ENCODE measurements around the gene RNF26.

RNF26 gene

GRCh38 chr11:119316016-119316728 is 18.2 kb upstream of the RNF26 start:
- peak in 1 of 3 donors; percentile 35 for DNase-seq

GRCh38 chr11:119316729-119317591 is 17.4 kb upstream of the RNF26 start, which contains the start of gene MCAM:
Gene MCAM (minus strand): TSS chr11:119317130. CDS start chr11:119317101, 29 bp downstream.
- peak in 2 of 3 donors; percentile 39 to 59 for DNase-seq

DNA sequence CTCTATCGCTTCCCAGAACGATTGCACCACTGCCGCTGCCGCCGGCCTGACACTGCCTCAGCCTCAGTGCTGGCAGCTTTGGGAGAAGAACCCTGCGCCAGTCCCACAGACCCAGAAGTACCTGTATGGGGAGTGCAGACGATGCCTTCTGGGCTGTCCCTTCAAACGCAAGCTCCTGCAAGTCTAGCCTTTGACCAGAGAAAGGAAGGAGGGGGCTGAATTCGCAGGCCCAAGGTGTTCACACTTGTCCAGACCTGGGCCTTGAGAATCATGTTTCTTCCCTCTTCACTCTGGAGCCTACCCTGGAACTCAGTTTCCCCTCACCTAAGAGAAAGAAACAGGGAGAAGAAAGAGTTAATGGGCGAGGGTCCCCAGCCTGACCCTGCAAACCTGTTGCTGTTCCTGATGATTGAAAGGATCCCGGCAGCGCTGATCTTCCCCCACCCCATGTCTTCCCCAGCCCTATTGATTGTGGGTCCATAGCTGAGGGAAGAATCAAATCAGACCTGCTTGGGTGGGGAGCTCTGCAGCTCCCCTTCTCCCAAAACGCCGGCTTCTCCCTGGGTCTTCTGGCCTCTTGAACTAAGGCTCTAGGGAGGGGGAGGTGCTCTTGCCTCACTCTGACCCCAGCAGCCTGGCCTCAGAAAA is 16.6 kb upstream of the RNF26 start:
- peak in 1 of 3 donors; percentile 29 for DNase-seq

DNA sequence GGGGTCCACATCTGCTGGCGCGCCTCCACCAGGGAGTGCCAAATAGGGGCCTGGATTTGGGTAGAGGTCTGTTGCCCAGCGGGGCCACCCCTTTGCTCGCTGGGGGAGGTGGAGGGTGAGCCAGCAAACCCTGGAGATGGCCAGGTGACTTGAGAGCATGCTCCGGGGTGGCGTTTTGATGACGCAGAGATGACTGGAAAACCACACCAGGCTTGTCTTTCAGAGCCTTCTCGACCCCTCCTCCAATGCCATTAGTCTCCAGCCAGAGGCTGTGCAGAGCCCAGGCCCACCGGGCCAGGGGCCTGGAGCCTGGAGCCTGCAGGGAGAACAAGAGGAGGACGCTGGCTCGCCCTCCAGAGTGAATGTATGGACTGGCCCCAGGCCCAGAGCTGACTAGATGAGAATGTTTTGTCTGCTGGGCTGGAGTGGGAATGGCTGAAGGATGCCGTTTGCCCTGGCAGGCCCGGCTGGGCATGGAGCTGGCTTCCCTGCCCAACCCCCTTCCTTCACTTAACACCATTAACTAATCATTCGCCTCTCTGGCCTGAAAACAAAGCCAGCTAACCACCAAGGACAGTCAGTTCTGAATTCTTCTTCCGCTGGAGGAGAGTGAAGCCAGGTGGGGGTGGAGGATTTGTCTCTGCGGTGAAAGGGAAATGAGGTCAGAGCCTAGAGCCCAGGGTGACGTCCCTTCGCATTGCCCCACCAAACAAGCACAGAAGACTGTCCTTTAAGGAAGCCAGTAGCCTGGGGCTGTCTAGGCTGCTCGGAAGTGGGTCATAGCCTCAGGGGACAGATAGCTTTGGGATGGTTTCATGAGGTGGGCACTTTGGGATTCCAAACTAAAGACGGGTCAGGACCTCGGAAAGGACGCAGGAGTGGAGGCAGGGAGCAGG is 15.8 kb upstream of the RNF26 start:
- peak; percentile 41 to 53 (median 46) for DNase-seq

DNA sequence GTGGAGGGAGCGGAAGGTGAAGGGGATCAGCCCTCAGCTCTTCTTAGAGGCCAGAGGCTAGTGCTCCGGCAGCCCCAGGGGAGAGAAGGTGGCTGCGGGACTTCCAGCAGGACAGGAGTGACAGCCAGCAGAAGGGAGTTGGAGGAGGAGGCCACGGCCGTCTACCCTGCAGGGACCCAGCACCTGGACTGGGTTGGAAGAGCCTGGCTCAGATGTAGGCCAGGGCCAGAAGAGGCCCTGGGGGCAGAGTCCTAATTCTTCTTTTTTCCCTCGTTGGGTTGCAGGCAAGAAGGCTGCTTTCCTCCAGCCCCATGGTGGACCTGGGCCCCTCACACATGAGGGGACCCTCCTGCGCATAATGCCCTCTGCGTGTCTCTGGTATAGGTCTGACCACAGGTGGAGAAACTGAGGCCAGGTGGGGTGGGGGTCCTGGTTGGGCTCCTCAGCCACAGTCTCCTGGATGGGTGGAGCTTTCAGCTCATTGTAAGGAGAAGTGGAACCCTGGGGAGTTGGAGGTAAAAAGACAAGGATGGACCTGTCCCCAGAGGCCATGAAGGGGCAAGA is 15.1 kb upstream of the RNF26 start:
- DNase-seq, result no peak

- no peak for DNase-seq
These were observed 14.6 kb upstream of the RNF26 start for GRCh38 chr11:119319700-119320239.

GRCh38 chr11:119320240-119320775 is 14.0 kb upstream of the RNF26 start:
- no peak for DNase-seq

DNA sequence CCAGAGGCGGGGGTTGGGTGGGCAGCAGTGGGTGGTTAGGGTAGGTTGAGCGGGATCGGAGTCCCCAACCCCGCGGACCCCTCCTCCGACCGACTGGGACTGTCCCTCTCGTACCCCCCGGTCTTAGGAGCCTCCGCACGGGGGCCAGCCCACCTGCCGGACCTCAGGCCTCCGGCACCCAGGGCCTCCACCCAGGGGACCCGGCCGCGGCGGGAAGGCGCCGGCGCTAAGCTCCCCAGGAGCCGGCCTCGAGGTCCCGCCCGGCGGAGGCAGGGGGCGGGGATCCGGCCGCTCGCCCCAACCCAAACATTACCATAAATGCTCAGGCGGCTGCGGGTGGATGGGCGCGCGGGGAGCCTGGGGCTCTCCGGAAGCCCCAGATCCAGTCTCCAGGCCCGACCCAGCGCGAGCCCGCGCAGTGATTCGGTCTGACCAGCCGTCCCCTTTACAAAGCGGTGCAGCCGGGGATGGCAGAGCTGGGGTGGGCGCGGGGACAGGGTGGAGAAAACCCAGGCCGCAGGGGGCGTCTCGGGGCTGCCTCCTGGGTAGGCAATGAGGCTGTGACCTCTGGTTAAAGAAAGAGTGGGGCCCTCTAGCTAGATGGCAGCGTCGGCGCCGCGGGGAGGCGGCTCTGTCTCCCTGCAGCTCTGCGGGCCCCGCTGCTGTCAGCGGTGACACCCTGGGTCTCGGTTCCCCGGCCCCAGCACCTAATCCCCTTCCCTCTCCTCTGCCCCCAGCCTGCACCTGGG is 13.4 kb upstream of the RNF26 start:
- DNase-seq, result peak in 2 of 3 donors; percentile 27 to 51

- DNase-seq, result no peak
These were observed 12.0 kb upstream of the RNF26 start for GRCh38 chr11:119322360-119322739.

GRCh38 chr11:119322921-119323531 is 11.3 kb upstream of the RNF26 start:
- no peak for DNase-seq

- peak; percentile 73 to 88 (median 87) for DNase-seq
These were observed 10.7 kb upstream of the RNF26 start for GRCh38 chr11:119323532-119324033.

GRCh38 chr11:119324189-119324588 is 10.1 kb upstream of the RNF26 start:
- DNase-seq, result no peak

DNA sequence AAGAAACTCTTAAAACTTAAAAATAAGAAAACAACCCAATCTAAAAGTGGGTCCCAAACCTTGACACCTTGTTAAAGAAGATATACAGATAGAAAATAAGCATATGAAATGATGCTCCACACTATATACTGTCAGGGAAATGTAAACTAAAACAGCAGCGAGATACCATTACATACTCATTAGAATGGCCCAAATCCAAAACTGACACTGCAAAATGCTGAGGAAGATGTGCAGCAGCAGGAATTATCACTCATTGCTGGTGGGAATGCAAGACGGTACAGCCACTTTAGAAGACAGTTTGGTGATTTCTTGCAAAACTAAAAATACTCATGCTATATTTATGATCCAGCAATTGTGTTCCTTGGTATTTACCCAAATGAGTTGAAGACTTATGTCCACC is 5.0 kb upstream of the RNF26 start:
- DNase-seq, result no peak

DNA sequence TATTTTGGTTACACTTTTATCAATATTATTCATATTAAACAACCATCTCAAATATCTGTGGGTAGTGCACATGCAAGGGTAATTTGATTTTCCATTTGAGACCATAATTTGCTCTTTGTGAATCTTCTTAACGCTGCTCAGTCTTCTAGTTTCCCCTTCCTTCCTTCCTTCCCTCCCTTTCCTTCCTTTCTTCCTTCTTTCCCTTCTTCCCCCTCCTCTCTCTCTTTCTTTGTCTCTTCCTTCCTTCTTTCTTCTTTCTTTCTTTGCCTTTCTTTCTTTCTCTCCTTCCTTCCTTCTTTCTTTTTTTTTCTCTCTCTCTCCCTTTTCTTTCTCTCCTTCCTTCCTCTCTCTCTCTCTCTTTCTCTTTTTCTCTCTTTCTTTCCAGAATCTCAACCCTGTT is 4.1 kb upstream of the RNF26 start:
- no peak for DNase-seq

GRCh38 chr11:119332111-119332765 is 2.1 kb upstream of the RNF26 start:
- DNase-seq, result no peak

GRCh38 chr11:119335091-119335654 is 846 bp downstream of the RNF26 start:
- no peak for DNase-seq

DNA sequence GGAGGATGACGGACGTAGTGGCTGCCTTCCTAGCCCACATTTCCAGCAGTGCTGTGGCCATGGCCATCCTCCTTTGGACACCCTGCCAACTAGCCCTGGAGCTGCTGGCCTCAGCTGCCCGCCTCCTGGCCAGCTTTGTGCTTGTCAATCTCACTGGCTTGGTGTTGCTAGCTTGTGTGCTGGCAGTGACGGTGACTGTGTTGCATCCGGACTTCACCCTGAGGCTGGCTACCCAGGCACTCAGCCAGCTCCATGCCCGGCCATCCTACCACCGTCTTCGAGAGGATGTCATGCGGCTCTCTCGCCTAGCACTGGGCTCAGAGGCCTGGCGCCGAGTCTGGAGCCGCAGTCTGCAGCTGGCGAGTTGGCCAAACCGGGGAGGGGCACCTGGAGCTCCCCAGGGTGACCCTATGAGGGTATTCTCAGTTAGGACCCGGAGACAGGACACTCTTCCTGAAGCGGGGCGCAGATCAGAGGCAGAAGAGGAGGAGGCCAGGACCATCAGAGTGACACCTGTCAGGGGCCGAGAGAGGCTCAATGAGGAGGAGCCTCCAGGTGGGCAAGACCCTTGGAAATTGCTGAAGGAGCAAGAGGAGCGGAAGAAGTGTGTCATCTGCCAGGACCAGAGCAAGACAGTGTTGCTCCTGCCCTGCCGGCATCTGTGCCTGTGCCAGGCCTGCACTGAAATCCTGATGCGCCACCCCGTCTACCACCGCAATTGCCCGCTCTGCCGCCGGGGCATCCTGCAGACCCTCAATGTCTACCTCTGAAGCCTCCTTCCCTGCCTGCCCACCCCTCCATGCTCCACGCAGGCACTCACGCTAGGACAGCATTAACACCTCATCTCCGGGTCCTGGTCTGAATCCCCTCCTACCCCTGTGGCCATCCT is 1.6 kb downstream of the RNF26 start:
- DNase-seq, result no peak

Measured in suppressor macrophage treated with lipopolysaccharide for 1 hour (primary cell).